Right atrium auricular region (tissue), 2 donors: ENCODE measurements around the gene REG1B. TPM values are rescaled to one million over a fixed set of nuclear protein-coding genes. Genes with fewer than 3 reads are reported as not detected.

Source experiments
- DNase-seq: peaks from one replicate; pipeline ENCODE4 v3.0.0-alpha.2; 2019; ENCODE audit warnings: low spot score
- H3K27ac ChIP-seq, 2 donors: fragments of 200-600 bp; sonication (generic); 1 replicate in 1 of 2; 2 replicates in 1 of 2; pipeline ENCODE4 v1.5.1; 2016 to 2019
- H3K27me3 ChIP-seq, 2 donors: fragments of 200-600 bp; sonication (generic); one replicate each; pipeline versions ENCODE4 v1.5.1 to v1.6.0; 2017 to 2019
- H3K36me3 ChIP-seq: fragments of 200-600 bp; sonication (generic); one replicate; pipeline ENCODE4 v1.5.1; 2016
- H3K4me1 ChIP-seq, 2 donors: fragments of 200-600 bp; sonication (generic); one replicate each; pipeline versions ENCODE4 v1.5.1 to v1.6.0; 2017 to 2019
- H3K4me3 ChIP-seq, 2 donors: fragments of 200-600 bp; sonication (generic); 1 replicate in 1 of 2; 2 replicates in 1 of 2; pipeline ENCODE4 v1.5.1; 2017 to 2019; ENCODE audit warnings: mild to moderate bottlenecking in 1 of 2, moderate library complexity in 1 of 2
- H3K9me3 ChIP-seq, 2 donors: fragments of 200-600 bp; sonication (generic); one replicate each; pipeline ENCODE4 v1.5.1; 2019
- CTCF ChIP-seq, 2 donors: fragments of 200-600 bp; sonication (generic); IDR thresholded peaks; one replicate each; pipeline ENCODE4 v1.5.1; 2019; ENCODE audit warnings: antibody characterized with exemption in 2 of 2
- total RNA-seq, 2 donors: library from RNA; depleted of rRNA; stranded (reverse); fragments of >200 nt; gene quantifications; one replicate each; pipeline ENCODE4 v1.1.0, GENCODE V29; 2016

The REG1B gene
- total RNA-seq, 2 donors from 2014 or later: not detected

GRCh38 chr2:79039944-79040343 lies 47.8 kb downstream of the REG1B start:
- no peak overlapping the region for H3K27ac ChIP-seq

More at GRCh38 chr2:79039944-79040343, 47.8 kb downstream of the REG1B start:
- no peak for TF ChIP-seq CTCF (IDR thresholded peaks at IDR 0.05)
- Histone ChIP-seq H3K4me3 (no peak overlapping the region), H3K27me3 (no peaks in the 10 kb centered on the region), H3K36me3 (no peaks in the 10 kb centered on the region), H3K4me1 (no peaks in the 10 kb centered on the region), H3K9me3 (no peaks in the 10 kb centered on the region)
- DNase-seq: no peak

Other genes with a start within 250 kb of the REG1B start
- not detected for gene REG3G, start 62.3 kb downstream of the REG1B start, total RNA-seq
- gene REG1A, start 32.5 kb upstream of the REG1B start, total RNA-seq: not detected
- gene REG3A, start 71.8 kb upstream of the REG1B start, total RNA-seq: not detected